Left ventricle myocardium inferior (tissue), 1 donor: ENCODE results near the gene ARHGAP24. TPM values are rescaled to one million over a fixed set of nuclear protein-coding genes. Genes with fewer than 3 reads are reported as not detected.

Source experiments
- DNase-seq: peaks from one replicate; pipeline ENCODE4 v3.0.0-alpha.2; 2020
- H3K27ac ChIP-seq: fragments of 200-600 bp; replicated peaks from 2 replicates; pipeline ENCODE4 v1.8.0; 2021
- H3K27me3 ChIP-seq: fragments of 200-600 bp; 2 replicates; pipeline ENCODE4 v1.8.0; 2021; ENCODE audit warnings: low read depth
- H3K36me3 ChIP-seq: fragments of 200-600 bp; 2 replicates; pipeline ENCODE4 v1.8.0; 2021
- H3K4me1 ChIP-seq: fragments of 200-600 bp; 2 replicates; pipeline ENCODE4 v1.8.0; 2021
- H3K4me3 ChIP-seq: fragments of 200-600 bp; 2 replicates; pipeline ENCODE4 v1.8.0; 2021; ENCODE audit warnings: mild to moderate bottlenecking, moderate library complexity
- H3K9me3 ChIP-seq: fragments of 200-600 bp; replicated peaks from 2 replicates; pipeline ENCODE4 v1.8.0; 2021
- intact Hi-C: fragments of 100-400 bp; cut with micrococcal nuclease; formaldehyde crosslinking; loops from one replicate; pipeline ENCODE4 v1.11.0; 2022
- total RNA-seq: library from RNA; stranded (reverse); fragmentation: NEBNext Ultra II Directional; extraction: Animal tissue kit (Norgen Biotek cat#: 25700); gene quantifications from one replicate; pipeline ENCODE4 v1.2.1, GENCODE V29; 2021
- TF ChIP-seq, protein P1 (sequence below): fragments of 200-600 bp; IDR thresholded peaks from 2 replicates; pipeline ENCODE4 v1.8.0; 2021; ENCODE audit warnings: antibody characterized with exemption, mild to moderate bottlenecking, borderline replicate concordance
- donor health status: DM: no; HTN: yes; CAD: no; lungs with severe emphysema.

Gene ARHGAP24
- total RNA-seq, 1 donor from 2014 or later, result 13.7 TPM

DNA sequence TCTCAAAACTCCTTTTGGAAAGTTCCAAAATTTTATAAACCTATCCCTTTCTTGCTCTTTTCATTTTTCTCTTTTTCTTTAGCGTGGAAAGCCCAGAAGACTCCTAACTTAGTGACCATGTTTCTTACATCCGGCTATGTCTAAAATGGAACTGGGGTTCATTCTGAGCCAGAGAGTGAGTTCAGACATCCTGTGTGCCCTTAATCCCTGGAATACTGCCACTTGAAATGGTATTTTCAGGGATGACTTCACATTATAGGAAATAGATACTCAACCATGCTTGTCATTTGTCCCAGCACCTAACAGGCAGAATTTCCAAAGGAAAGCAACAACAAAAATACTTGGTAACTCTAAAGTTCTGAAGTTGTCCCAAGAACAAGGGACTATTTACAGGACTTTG lies 379.6 kb downstream of the ARHGAP24 start:
- Histone ChIP-seq H3K27me3 (no peaks in the 10 kb centered on the region), H3K4me3 (no peak overlapping the region), H3K27ac (peak overlapping the region; percentile 48), H3K4me1 (peaks cover 16% of the 10 kb centered on the region), H3K9me3 (peaks cover 13% of the 10 kb centered on the region), H3K36me3 (no peaks in the 10 kb centered on the region)
- TF ChIP-seq, protein P1, sequence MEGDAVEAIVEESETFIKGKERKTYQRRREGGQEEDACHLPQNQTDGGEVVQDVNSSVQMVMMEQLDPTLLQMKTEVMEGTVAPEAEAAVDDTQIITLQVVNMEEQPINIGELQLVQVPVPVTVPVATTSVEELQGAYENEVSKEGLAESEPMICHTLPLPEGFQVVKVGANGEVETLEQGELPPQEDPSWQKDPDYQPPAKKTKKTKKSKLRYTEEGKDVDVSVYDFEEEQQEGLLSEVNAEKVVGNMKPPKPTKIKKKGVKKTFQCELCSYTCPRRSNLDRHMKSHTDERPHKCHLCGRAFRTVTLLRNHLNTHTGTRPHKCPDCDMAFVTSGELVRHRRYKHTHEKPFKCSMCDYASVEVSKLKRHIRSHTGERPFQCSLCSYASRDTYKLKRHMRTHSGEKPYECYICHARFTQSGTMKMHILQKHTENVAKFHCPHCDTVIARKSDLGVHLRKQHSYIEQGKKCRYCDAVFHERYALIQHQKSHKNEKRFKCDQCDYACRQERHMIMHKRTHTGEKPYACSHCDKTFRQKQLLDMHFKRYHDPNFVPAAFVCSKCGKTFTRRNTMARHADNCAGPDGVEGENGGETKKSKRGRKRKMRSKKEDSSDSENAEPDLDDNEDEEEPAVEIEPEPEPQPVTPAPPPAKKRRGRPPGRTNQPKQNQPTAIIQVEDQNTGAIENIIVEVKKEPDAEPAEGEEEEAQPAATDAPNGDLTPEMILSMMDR, result no peak
- intact Hi-C loops, result no loop called here
- DNase-seq, result no peak

DNA sequence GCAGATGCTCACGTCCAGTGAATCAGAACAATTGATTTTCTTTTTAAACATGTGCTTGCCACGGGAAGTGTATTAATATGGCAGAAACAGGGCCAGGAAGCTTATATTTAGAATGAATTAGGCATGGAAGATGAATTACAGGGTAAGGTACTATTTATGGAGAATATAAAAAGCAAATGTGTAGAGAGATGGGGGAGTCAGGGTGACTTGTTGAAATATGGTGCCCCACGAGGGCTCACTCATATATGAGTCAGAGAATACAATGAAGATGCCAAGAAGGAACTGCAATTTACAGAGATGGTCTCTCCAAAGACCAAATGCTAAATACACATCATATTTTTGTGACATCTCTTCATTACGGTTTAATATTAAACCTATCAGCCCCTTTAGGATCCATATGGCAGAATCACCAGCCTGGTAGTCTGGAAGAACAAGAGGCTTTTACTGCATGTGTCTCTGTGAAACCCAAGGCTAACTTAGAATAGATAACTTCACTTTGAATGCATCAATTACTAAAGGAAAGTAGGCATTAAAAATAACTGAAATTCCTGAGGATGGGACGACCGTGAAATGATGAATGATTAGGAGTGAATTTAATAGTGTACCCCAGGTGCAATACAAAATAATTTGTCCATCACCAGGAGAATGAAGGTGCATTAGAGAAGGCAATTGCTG lies 385.3 kb downstream of the ARHGAP24 start:
- H3K4me3 ChIP-seq, result no peak overlapping the region
- H3K27ac ChIP-seq, result no peak overlapping the region
- TF ChIP-seq, protein P1, result no peak
- no peak for DNase-seq
- no peaks in the 10 kb centered on the region for H3K9me3 ChIP-seq
- no peaks in the 10 kb centered on the region for H3K27me3 ChIP-seq
- intact Hi-C loops, result no loop called here
- peaks cover 5% of the 10 kb centered on the region for H3K4me1 ChIP-seq
- H3K36me3 ChIP-seq, result no peaks in the 10 kb centered on the region

DNA sequence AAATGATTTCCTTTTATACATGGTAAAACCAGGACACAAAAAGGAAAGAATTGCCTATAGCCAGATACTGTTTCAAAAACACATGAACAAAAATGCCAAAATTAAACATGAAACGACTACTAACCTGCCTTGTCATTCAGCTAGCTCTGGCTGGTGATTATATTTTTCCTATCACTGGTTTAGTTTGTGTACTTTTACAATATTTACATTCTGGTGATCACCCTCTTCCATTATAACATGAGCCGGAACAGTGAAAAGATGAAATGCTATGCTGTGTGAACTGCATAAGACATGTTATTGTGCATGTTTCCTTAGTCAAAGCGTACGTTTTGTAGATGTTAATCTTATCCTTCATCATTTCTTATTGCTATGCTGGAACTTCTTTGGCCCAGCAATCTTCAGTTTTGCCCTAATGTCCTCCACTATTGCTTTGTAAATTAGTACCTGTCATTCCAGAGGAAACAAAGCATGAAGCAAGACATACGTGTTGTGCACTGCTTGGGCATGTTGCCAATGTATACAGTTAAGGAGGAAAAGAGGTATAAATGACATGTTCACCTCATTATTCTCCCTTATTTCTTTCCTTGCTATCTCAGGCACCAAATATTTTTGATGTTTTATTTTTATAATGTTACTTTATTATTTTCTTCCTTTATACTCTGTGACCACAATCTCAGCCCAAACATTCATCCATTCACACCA lies 386.3 kb downstream of the ARHGAP24 start:
- intact Hi-C loops, result no loop called here
- Histone ChIP-seq H3K9me3 (no peaks in the 10 kb centered on the region), H3K4me1 (peaks cover 6% of the 10 kb centered on the region), H3K4me3 (no peak overlapping the region), H3K27ac (no peak overlapping the region), H3K36me3 (no peaks in the 10 kb centered on the region), H3K27me3 (no peaks in the 10 kb centered on the region)
- TF ChIP-seq, protein P1, result no peak
- no peak for DNase-seq

DNA sequence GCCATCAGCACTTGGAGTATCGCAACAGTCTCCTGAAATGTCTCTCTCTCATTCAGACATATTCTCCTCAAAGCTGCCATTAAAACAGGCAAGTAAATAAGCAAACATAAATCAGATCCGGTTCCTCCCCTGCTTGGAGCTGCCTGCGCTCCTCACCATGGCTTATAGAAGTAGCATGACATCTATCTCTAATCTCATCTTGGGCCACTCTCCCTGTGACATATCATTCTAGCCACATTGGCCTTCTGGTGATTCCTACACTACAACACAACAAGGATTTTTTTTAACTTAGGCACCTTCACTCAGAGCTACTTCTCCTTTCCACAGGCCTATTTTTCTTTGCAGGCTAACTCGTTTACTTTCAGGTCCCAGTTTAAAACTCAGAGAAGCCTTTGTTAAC lies 387.9 kb downstream of the ARHGAP24 start:
- Histone ChIP-seq H3K9me3 (no peaks in the 10 kb centered on the region), H3K36me3 (no peaks in the 10 kb centered on the region), H3K4me1 (peaks cover 21% of the 10 kb centered on the region), H3K27ac (no peak overlapping the region), H3K4me3 (no peak overlapping the region), H3K27me3 (no peaks in the 10 kb centered on the region)
- TF ChIP-seq, protein P1, result no peak
- intact Hi-C loops, result no loop called here
- DNase-seq, result no peak

DNA sequence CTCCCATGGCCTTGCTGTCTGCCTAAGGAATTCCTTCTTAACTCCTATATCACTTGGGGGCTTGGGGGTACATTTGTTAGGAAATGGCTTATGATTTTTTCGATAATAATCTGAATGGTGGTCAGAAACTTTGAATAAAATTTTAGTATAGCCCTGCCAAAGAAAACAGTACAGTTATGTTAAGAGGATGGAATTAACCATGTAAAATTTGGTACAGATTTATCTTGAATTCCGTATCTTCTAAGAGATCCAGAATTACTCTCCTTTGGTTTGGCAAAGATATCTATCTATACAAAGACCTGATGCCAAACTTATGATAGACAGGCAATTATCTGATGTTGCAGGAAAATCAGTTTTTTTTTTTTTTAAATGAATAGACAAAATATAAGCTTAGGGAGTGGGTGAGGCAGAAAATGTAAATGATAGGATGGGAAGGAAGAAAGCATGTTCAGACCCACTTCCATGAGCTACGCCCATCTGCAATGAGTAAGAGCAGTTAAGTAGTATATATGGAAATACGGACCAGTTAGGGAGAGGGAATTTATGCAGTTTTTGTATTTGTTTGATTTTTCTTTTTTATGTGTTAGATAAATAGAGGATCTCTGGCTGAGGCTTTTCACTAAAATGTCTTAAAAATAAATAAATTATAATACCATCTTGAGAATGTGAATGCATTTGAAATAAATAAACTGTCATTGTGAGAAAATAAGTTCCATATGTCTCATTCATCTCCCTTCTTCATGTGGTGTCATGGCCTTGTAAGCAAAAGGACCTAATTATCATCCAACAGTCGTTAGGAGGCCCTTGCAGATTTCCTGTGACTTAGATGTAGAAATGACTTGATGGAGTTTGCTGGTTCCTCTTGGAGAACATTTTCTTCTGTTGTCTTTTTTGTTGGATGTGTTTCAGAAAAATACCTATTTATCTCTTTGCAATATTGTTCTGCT lies 389.6 kb downstream of the ARHGAP24 start:
- H3K36me3 ChIP-seq, result no peaks in the 10 kb centered on the region
- no peak overlapping the region for H3K4me3 ChIP-seq
- H3K27me3 ChIP-seq, result no peaks in the 10 kb centered on the region
- TF ChIP-seq, protein P1, result no peak
- intact Hi-C loops, result no loop called here
- DNase-seq, result no peak
- H3K27ac ChIP-seq, result no peak overlapping the region
- peaks cover 26% of the 10 kb centered on the region for H3K4me1 ChIP-seq
- H3K9me3 ChIP-seq, result no peaks in the 10 kb centered on the region
